SJSA1 (cell line): ENCODE results near the gene NR5A1. TPM values are rescaled to one million over a fixed set of nuclear protein-coding genes. Genes with fewer than 3 reads are reported as not detected.

Experiments
- DNase-seq, 2 experiments: peaks; one replicate each; pipeline ENCODE4 v3.0.0-alpha.2; 2015 to 2020; ENCODE audit warnings: low spot score in 2 of 2, low read depth in 1 of 2
- H3K27ac ChIP-seq: fragments of 250-450 bp; sonication (Bioruptor Pico); 2 replicates; pipeline ENCODE4 v1.5.1; 2020; ENCODE audit warnings: mild to moderate bottlenecking, moderate library complexity
- H3K27me3 ChIP-seq: fragments of 250-450 bp; sonication (Bioruptor Pico); replicated peaks from 2 replicates; pipeline ENCODE4 v1.5.1; 2020; ENCODE audit warnings: mild to moderate bottlenecking, moderate library complexity
- H3K36me3 ChIP-seq: fragments of 250-450 bp; sonication (Bioruptor Pico); 2 replicates; pipeline ENCODE4 v1.5.1; 2020; ENCODE audit warnings: mild to moderate bottlenecking
- H3K4me1 ChIP-seq: fragments of 250-450 bp; sonication (Bioruptor Pico); replicated peaks from 2 replicates; pipeline ENCODE4 v1.6.1; 2021; ENCODE audit warnings: mild to moderate bottlenecking
- H3K4me3 ChIP-seq: fragments of 250-450 bp; sonication (Bioruptor Pico); 2 replicates; pipeline ENCODE4 v1.5.1; 2020; ENCODE audit warnings: mild to moderate bottlenecking
- H3K9me3 ChIP-seq: fragments of 250-450 bp; sonication (Bioruptor Pico); replicated peaks from 2 replicates; pipeline ENCODE4 v1.5.1; 2020; ENCODE audit warnings: mild to moderate bottlenecking
- total RNA-seq: library from RNA; depleted of rRNA; stranded (reverse); fragments of >200 nt; shearing (Covaris generic); gene quantifications from 2 replicates; pipeline ENCODE4 v1.2.3, GENCODE V29; 2014

NR5A1 gene
- total RNA-seq, 1 experiment from 2014 or later: not detected

GRCh38 chr9:124499216-124499615 lies 8.0 kb downstream of the NR5A1 start:
- H3K36me3 ChIP-seq: no peaks in the 10 kb centered on the region
- peaks cover 3% of the 10 kb centered on the region for H3K4me1 ChIP-seq
- DNase-seq: no peak
- H3K4me3 ChIP-seq: no peak overlapping the region
- H3K9me3 ChIP-seq: no peaks in the 10 kb centered on the region
- H3K27me3 ChIP-seq: peaks cover 34% of the 10 kb centered on the region
- no peak overlapping the region for H3K27ac ChIP-seq

GRCh38 chr9:124498499-124499146 lies 8.6 kb downstream of the NR5A1 start:
- Histone ChIP-seq H3K4me3 (no peak overlapping the region), H3K9me3 (no peaks in the 10 kb centered on the region), H3K36me3 (no peaks in the 10 kb centered on the region), H3K4me1 (no peaks in the 10 kb centered on the region), H3K27me3 (peaks cover 29% of the 10 kb centered on the region), H3K27ac (no peak overlapping the region)
- DNase-seq: no peak

DNA sequence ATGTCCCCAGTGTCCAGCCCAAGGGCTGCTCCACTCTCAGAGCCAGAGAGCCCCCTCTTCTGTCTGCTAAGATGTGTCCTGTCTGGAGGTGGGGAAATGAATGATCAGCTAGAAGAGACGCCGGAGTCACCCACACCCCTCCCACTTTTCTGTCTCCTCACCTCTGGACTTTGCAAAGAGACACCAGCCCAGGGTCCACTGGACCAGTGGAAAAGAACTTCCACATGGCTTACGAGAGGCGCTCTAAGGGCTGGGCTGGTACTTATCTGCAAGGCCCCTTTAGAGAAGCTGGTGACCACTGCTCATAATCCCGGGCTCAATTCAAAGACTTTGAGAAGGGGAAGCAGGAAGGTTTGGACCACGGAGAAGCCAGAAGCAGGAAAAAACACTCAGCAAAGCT lies 9.2 kb downstream of the NR5A1 start:
- no peak overlapping the region for H3K27ac ChIP-seq
- no peak for DNase-seq
- no peak overlapping the region for H3K4me3 ChIP-seq
- peaks cover 23% of the 10 kb centered on the region for H3K27me3 ChIP-seq
- no peaks in the 10 kb centered on the region for H3K4me1 ChIP-seq
- H3K36me3 ChIP-seq: no peaks in the 10 kb centered on the region
- no peaks in the 10 kb centered on the region for H3K9me3 ChIP-seq

DNA sequence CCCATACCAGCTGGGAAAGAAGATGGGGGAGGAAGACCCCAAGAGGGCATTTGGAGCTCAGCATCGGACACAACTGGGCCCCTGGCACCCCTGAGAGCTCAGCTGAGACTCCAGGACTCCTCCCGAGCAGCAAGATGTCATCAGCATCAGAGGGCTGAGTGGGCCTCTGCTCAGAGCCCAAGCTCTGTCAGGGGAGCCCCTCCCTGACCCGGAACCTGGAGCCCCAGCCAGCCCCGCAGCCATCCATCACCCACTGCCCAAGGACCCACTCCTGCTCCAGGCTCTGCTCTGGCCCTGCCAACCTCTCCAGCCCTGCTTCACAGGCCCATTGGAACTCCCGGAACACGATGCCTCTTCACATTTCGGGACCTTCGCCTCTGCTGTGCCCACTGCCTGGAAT lies 9.8 kb downstream of the NR5A1 start:
- DNase-seq: no peak
- peaks cover 17% of the 10 kb centered on the region for H3K27me3 ChIP-seq
- no peak overlapping the region for H3K27ac ChIP-seq
- no peaks in the 10 kb centered on the region for H3K9me3 ChIP-seq
- H3K4me1 ChIP-seq: no peaks in the 10 kb centered on the region
- H3K4me3 ChIP-seq: no peak overlapping the region
- no peaks in the 10 kb centered on the region for H3K36me3 ChIP-seq

DNA sequence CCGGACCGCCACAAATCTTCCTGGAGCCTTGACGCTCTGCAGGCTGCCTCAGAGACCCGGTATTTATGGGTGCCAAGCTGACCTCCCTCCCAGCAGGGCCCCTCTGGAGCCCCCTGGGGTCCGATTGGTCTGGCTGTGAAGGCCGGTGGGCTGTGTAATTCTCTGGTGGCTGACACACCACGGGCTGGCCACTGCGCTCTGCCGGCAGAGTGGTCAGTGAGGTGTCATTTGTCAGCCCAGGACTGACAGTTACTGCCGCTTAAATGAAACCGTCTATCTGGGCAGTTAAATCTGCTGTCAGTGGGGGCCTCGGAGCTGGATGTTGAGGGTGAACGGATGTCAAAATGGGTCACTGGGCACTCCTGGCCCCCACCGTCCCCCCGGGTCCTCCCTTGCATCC lies 10.7 kb downstream of the NR5A1 start:
- H3K4me3 ChIP-seq: no peak overlapping the region
- H3K9me3 ChIP-seq: no peaks in the 10 kb centered on the region
- peaks cover 7% of the 10 kb centered on the region for H3K27me3 ChIP-seq
- H3K36me3 ChIP-seq: no peaks in the 10 kb centered on the region
- no peaks in the 10 kb centered on the region for H3K4me1 ChIP-seq
- H3K27ac ChIP-seq: no peak overlapping the region
- no peak for DNase-seq

DNA sequence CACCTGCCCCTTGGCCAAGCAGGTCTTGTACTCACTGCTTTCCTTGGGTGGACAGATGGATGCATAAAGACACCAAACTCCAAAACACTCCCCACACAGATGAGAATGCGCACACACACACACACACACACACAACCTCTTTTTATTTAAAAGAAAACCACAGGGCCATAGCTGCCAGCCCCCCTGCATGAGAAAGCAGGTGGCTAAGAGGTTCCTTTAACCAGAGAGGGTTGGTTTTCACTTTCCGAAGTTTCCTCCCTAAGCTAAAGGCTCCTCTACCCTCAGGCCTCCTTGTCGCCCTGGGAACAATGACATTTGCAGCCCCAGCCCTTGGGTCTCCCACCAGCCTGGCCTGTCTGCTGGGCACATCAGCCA lies 11.1 kb downstream of the NR5A1 start:
- Histone ChIP-seq H3K36me3 (no peaks in the 10 kb centered on the region), H3K27ac (no peak overlapping the region), H3K9me3 (no peaks in the 10 kb centered on the region), H3K4me3 (no peak overlapping the region), H3K27me3 (peaks cover 3% of the 10 kb centered on the region), H3K4me1 (no peaks in the 10 kb centered on the region)
- DNase-seq: no peak

GRCh38 chr9:124495126-124496074 lies 11.8 kb downstream of the NR5A1 start:
- H3K4me1 ChIP-seq: no peaks in the 10 kb centered on the region
- H3K4me3 ChIP-seq: no peak overlapping the region
- H3K27me3 ChIP-seq: peaks cover 2% of the 10 kb centered on the region
- DNase-seq: no peak
- no peaks in the 10 kb centered on the region for H3K9me3 ChIP-seq
- H3K27ac ChIP-seq: no peak overlapping the region
- no peaks in the 10 kb centered on the region for H3K36me3 ChIP-seq

DNA sequence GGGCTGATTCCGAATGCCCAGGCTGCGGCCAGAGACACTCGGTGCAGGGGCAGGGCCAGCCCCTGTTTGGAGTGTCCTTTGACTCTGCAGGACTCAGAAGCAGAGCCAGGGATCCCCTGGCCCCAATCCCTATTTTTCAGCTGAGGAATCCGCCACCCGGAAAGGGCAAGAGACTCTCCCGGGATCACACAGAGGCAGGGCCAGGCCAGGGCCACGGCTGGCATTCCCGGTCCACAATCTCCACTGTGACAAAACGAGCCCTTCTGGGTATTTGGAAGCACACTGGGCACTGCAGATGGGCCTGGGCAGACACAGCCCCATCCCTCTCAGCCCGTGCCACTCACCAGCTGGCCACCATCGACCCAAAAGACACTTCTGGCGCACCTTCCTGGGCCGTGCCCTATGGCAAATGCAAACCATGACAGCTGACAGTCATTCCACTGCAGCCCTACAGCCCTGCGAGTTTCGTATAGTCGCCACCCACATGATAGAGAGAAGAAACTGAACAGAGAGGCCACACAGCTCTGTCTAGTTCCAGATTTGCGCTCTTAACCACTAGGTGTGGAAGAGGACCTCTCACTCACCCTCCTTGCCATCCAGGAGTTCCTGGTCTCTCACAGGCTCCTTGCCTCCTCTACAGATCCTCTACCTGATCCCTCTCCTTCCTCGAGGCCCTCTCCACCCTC lies 13.3 kb downstream of the NR5A1 start:
- H3K4me3 ChIP-seq: no peak overlapping the region
- H3K27me3 ChIP-seq: no peaks in the 10 kb centered on the region; the same call in none of the 2 replicates
- no peak overlapping the region for H3K27ac ChIP-seq
- no peaks in the 10 kb centered on the region for H3K9me3 ChIP-seq
- no peaks in the 10 kb centered on the region for H3K4me1 ChIP-seq
- H3K36me3 ChIP-seq: no peaks in the 10 kb centered on the region
- no peak for DNase-seq

- no peak overlapping the region for H3K4me3 ChIP-seq
- DNase-seq: no peak
- no peak overlapping the region for H3K27ac ChIP-seq
- H3K9me3 ChIP-seq: no peaks in the 10 kb centered on the region
- H3K27me3 ChIP-seq: no peaks in the 10 kb centered on the region; the same call in none of the 2 replicates
- H3K36me3 ChIP-seq: no peaks in the 10 kb centered on the region
- H3K4me1 ChIP-seq: no peaks in the 10 kb centered on the region
Measured at GRCh38 chr9:124493218-124493617, 14.0 kb downstream of the NR5A1 start.

DNA sequence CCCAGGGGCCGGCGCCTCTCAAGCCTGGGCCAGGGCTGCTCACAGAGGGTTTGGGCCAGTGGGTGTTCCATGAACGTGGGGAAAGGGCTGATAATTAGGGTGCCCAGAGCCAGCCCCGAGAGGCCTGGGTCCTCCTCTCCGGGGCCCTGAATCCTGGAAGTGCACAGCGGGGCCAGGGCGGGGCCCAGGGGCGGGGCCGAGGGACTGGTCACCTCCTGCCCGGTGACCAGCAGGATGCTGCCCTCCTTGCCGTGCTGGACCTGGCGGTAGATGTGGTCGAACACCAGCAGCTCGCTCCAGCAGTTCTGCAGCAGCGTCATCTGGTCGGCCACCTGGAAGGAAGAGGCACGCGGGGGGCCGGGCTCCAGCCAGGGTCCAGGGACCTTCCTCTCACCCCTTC lies 14.4 kb downstream of the NR5A1 start:
- no peaks in the 10 kb centered on the region for H3K36me3 ChIP-seq
- no peaks in the 10 kb centered on the region for H3K4me1 ChIP-seq
- DNase-seq: no peak
- H3K27ac ChIP-seq: no peak overlapping the region
- no peaks in the 10 kb centered on the region for H3K9me3 ChIP-seq
- no peak overlapping the region for H3K4me3 ChIP-seq
- H3K27me3 ChIP-seq: no peaks in the 10 kb centered on the region; the same call in none of the 2 replicates

- Histone ChIP-seq H3K27ac (no peak overlapping the region), H3K9me3 (no peaks in the 10 kb centered on the region), H3K4me1 (no peaks in the 10 kb centered on the region), H3K36me3 (no peaks in the 10 kb centered on the region), H3K4me3 (no peak overlapping the region), H3K27me3 (peaks cover 9% of the 10 kb centered on the region)
- DNase-seq: no peak
Measured at GRCh38 chr9:124491049-124491975, 15.9 kb downstream of the NR5A1 start.

GRCh38 chr9:124490004-124490403 lies 17.2 kb downstream of the NR5A1 start:
- Histone ChIP-seq H3K27me3 (peaks cover 16% of the 10 kb centered on the region), H3K9me3 (no peaks in the 10 kb centered on the region), H3K27ac (no peak overlapping the region), H3K4me3 (no peak overlapping the region), H3K36me3 (no peaks in the 10 kb centered on the region), H3K4me1 (no peaks in the 10 kb centered on the region)
- no peak for DNase-seq

- no peak overlapping the region for H3K27ac ChIP-seq
- H3K27me3 ChIP-seq: peaks cover 16% of the 10 kb centered on the region
- no peaks in the 10 kb centered on the region for H3K4me1 ChIP-seq
- no peak for DNase-seq
- H3K36me3 ChIP-seq: no peaks in the 10 kb centered on the region
- no peaks in the 10 kb centered on the region for H3K9me3 ChIP-seq
- H3K4me3 ChIP-seq: no peak overlapping the region
Measured at GRCh38 chr9:124489222-124489621, 18.0 kb downstream of the NR5A1 start.
